Ovary (tissue), 3 donors: ENCODE data around the gene KCNK5.

Source experiments
- EP300 ChIP-seq: sonication (generic); formaldehyde crosslinking; IDR thresholded peaks from one replicate; pipeline ENCODE4 v1.6.1; 2017; ENCODE audit warnings: antibody characterized with exemption
- POLR2A ChIP-seq: fragments of 450-650 bp; IDR thresholded peaks from one replicate; pipeline ENCODE4 v1.6.1; 2017; ENCODE audit warnings: antibody characterized with exemption, mild to moderate bottlenecking, moderate library complexity
- TF ChIP-seq, protein P1 (sequence below), 3 donors: fragments of 450-650 bp in 2 of 3; fragments of 200-600 bp in 1 of 3; IDR thresholded peaks; one replicate each; pipeline versions ENCODE4 v1.5.1 to v1.8.0; 2016 to 2022; ENCODE audit warnings: antibody characterized with exemption in 3 of 3, mild to moderate bottlenecking in 1 of 3
- donor health status: DM: no; HTN: no; CAD: no.

DNA sequence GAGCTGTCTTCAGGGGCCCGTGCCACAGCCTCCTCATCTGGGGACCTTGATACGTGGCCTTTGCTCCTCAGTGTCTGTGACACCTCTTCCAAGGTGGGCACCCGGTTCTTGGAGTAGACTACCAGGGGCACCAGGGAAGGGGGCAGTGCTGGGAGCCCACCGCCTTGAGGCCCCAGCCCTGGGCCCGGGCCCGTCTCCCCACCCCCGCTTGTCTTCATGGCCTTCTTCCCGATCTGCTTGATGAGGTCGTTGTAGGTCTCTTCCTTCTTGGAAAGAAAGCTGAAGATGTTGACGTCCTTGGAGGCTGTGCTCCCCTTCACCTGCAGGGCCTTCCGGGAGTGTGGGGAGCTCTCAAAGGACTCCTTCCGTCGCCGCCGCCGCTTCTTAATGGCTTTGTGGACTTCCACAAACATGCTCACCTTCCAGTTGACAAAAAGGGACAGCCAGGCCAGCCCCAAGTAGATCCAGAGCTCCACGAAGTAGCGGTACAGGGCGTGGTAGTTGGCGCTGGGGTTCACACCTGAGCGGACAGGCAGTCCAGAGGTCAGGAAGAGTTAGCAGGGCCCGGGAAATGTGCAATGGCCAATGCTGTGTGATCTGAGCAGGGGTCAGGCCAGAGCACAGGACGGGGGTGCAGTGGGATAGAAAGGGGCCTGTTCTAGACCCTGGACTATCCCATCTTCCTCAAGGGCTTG lies 37.9 kb downstream of the KCNK5 start:
- TF ChIP-seq, protein P1, sequence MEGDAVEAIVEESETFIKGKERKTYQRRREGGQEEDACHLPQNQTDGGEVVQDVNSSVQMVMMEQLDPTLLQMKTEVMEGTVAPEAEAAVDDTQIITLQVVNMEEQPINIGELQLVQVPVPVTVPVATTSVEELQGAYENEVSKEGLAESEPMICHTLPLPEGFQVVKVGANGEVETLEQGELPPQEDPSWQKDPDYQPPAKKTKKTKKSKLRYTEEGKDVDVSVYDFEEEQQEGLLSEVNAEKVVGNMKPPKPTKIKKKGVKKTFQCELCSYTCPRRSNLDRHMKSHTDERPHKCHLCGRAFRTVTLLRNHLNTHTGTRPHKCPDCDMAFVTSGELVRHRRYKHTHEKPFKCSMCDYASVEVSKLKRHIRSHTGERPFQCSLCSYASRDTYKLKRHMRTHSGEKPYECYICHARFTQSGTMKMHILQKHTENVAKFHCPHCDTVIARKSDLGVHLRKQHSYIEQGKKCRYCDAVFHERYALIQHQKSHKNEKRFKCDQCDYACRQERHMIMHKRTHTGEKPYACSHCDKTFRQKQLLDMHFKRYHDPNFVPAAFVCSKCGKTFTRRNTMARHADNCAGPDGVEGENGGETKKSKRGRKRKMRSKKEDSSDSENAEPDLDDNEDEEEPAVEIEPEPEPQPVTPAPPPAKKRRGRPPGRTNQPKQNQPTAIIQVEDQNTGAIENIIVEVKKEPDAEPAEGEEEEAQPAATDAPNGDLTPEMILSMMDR (IDR thresholded peaks at IDR 0.05) = no peak
- TF ChIP-seq POLR2A = no peak
- TF ChIP-seq EP300 = no peak
